Measurements from ENCODE around the gene ACBD4. TPM values are rescaled to one million over a fixed set of nuclear protein-coding genes. Genes with fewer than 3 reads are reported as not detected.
A peak's percentile ranks its signal among the peaks of the same experiment; 100 is the strongest.

ACBD4 gene
- total and polyA plus RNA-seq, 2 of the 13 experiments (the other 11 are each of a cell fraction or from before 2014, with no cell fraction given), result 16.1 to 26.9 TPM

DNA sequence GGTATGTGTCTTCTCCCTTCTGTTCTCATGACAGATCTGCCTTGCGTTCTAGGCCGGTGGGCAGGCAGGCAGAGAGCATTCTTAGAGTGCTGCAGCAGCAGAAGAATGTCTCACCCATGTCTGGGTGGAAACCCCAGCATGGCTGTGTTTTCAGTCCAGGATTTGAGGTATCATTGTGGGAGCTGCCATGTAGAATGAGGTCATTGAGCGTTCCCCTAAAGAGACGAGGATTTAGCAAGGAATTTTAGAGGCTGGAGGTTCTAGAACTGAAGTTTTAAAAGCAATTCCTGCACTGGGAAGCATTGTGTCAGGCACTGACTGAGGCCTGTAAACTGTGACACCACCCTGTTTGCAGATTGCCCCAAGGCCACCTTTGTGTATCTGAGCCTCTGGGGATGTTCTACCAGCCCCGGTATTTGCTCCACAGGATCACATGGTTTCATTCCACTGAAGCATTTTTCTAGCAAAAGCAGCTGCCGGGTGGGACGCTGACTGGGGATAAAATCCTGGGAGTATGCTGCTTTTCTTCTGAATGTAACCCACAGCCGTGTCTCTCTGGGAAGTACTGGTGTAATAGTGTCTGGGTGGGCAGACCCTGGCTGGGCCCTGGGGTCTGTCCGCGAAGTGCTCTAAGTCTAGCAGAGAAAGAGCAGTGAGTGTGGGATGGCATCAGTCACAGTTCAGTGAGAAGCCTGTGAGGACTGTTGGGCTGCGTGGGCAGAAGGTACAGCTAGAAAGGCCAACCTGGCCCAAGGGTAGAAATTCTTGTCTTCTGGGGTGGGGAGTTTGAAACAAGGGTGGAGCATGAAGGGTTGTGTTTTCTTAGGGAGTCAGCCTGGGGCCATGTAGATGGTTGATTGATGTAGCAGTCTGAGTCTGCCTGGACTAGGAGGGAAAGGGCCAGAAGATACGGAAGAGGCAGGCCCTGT is 33.3 kb upstream of the ACBD4 start (continued):
- no peak for TF ChIP-seq ELF1 (CRISPR knock-in tag; IDR thresholded peaks at IDR 0.05)
- TF ChIP-seq ZFP37 (CRISPR knock-in tag; IDR thresholded peaks at IDR 0.05; ENCODE audit: borderline replicate concordance), result no peak
- TF ChIP-seq ZNF225 (CRISPR knock-in tag; IDR thresholded peaks at IDR 0.05), result 0 out of 2 replicates have a peak, but pooled peaks have one; percentile 20
- TF ChIP-seq, protein P1, sequence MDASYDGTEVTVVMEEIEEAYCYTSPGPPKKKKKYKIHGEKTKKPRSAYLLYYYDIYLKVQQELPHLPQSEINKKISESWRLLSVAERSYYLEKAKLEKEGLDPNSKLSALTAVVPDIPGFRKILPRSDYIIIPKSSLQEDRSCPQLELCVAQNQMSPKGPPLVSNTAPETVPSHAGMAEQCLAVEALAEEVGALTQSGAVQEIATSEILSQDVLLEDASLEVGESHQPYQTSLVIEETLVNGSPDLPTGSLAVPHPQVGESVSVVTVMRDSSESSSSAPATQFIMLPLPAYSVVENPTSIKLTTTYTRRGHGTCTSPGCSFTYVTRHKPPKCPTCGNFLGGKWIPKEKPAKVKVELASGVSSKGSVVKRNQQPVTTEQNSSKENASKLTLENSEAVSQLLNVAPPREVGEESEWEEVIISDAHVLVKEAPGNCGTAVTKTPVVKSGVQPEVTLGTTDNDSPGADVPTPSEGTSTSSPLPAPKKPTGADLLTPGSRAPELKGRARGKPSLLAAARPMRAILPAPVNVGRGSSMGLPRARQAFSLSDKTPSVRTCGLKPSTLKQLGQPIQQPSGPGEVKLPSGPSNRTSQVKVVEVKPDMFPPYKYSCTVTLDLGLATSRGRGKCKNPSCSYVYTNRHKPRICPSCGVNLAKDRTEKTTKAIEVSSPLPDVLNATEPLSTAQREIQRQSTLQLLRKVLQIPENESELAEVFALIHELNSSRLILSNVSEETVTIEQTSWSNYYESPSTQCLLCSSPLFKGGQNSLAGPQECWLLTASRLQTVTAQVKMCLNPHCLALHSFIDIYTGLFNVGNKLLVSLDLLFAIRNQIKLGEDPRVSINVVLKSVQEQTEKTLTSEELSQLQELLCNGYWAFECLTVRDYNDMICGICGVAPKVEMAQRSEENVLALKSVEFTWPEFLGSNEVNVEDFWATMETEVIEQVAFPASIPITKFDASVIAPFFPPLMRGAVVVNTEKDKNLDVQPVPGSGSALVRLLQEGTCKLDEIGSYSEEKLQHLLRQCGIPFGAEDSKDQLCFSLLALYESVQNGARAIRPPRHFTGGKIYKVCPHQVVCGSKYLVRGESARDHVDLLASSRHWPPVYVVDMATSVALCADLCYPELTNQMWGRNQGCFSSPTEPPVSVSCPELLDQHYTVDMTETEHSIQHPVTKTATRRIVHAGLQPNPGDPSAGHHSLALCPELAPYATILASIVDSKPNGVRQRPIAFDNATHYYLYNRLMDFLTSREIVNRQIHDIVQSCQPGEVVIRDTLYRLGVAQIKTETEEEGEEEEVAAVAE (CRISPR knock-in tag; IDR thresholded peaks at IDR 0.05; ENCODE audit: borderline replicate concordance), result peak; percentile 75; the same call in 1 of the 2 replicates
- TF ChIP-seq MBD4 (IDR thresholded peaks at IDR 0.05; ENCODE audit: borderline replicate concordance, low read length), result no peak
- peak; percentile 34 for TF ChIP-seq HNF4A (CRISPR knock-in tag; IDR thresholded peaks at IDR 0.05)
- TF ChIP-seq SUZ12 (IDR thresholded peaks at IDR 0.05; ENCODE audit: low read depth, low read length), result no peak
- TF ChIP-seq, protein P2, sequence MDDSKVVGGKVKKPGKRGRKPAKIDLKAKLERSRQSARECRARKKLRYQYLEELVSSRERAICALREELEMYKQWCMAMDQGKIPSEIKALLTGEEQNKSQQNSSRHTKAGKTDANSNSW (CRISPR knock-in tag; IDR thresholded peaks at IDR 0.05; ENCODE audit: borderline replicate concordance), result no peak
- no peak for TF ChIP-seq KLF9 (CRISPR knock-in tag; IDR thresholded peaks at IDR 0.05; ENCODE audit: low read depth)
- TF ChIP-seq, protein P3, sequence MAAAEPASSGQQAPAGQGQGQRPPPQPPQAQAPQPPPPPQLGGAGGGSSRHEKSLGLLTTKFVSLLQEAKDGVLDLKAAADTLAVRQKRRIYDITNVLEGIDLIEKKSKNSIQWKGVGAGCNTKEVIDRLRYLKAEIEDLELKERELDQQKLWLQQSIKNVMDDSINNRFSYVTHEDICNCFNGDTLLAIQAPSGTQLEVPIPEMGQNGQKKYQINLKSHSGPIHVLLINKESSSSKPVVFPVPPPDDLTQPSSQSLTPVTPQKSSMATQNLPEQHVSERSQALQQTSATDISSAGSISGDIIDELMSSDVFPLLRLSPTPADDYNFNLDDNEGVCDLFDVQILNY (CRISPR knock-in tag; conservative IDR thresholded peaks at IDR 0.05), result no peak
- no peak for TF ChIP-seq XBP1 (CRISPR knock-in tag; IDR thresholded peaks at IDR 0.05)
- TF ChIP-seq, protein P4, sequence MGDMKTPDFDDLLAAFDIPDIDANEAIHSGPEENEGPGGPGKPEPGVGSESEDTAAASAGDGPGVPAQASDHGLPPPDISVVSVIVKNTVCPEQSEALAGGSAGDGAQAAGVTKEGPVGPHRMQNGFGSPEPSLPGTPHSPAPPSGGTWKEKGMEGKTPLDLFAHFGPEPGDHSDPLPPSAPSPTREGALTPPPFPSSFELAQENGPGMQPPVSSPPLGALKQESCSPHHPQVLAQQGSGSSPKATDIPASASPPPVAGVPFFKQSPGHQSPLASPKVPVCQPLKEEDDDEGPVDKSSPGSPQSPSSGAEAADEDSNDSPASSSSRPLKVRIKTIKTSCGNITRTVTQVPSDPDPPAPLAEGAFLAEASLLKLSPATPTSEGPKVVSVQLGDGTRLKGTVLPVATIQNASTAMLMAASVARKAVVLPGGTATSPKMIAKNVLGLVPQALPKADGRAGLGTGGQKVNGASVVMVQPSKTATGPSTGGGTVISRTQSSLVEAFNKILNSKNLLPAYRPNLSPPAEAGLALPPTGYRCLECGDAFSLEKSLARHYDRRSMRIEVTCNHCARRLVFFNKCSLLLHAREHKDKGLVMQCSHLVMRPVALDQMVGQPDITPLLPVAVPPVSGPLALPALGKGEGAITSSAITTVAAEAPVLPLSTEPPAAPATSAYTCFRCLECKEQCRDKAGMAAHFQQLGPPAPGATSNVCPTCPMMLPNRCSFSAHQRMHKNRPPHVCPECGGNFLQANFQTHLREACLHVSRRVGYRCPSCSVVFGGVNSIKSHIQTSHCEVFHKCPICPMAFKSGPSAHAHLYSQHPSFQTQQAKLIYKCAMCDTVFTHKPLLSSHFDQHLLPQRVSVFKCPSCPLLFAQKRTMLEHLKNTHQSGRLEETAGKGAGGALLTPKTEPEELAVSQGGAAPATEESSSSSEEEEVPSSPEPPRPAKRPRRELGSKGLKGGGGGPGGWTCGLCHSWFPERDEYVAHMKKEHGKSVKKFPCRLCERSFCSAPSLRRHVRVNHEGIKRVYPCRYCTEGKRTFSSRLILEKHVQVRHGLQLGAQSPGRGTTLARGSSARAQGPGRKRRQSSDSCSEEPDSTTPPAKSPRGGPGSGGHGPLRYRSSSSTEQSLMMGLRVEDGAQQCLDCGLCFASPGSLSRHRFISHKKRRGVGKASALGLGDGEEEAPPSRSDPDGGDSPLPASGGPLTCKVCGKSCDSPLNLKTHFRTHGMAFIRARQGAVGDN (CRISPR knock-in tag; IDR thresholded peaks at IDR 0.05), result peak; percentile 47
- TF ChIP-seq, protein P5, sequence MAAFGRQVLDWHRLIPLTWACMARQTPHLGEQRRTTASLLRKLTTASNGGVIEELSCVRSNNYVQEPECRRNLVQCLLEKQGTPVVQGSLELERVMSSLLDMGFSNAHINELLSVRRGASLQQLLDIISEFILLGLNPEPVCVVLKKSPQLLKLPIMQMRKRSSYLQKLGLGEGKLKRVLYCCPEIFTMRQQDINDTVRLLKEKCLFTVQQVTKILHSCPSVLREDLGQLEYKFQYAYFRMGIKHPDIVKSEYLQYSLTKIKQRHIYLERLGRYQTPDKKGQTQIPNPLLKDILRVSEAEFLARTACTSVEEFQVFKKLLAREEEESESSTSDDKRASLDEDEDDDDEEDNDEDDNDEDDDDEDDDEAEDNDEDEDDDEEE (CRISPR knock-in tag; IDR thresholded peaks at IDR 0.05), result peak; percentile 55; the same call in 1 of the 2 replicates
